C4-2B (cell line): Measurements from ENCODE around the gene PARD3B.

ENCODE experiments used
- H3K27ac ChIP-seq: fragments of 450-650 bp; 2 replicates; pipeline ENCODE4 v1.5.1; 2017
- CTCF ChIP-seq: fragments of 450-650 bp; conservative IDR thresholded peaks from 2 replicates; pipeline ENCODE4 v1.5.1; 2017; ENCODE audit warnings: mild to moderate bottlenecking
- ZFX ChIP-seq: fragments of 450-650 bp; IDR thresholded peaks from 2 replicates; pipeline ENCODE4 v1.6.1; 2017

The PARD3B gene

GRCh38 chr2:205402011-205402410 is 856.7 kb downstream of the PARD3B start:
- no peak overlapping the region for H3K27ac ChIP-seq
- TF ChIP-seq CTCF (no peak), ZFX (no peak)

- TF ChIP-seq ZFX = no peak
- TF ChIP-seq CTCF = no peak
- H3K27ac ChIP-seq = no peak overlapping the region
Observed at GRCh38 chr2:205403244-205403825, 858.1 kb downstream of the PARD3B start.

GRCh38 chr2:205405194-205405593 is 859.9 kb downstream of the PARD3B start:
- H3K27ac ChIP-seq = no peak overlapping the region
- TF ChIP-seq ZFX (no peak), CTCF (no peak)

GRCh38 chr2:205405752-205406151 is 860.5 kb downstream of the PARD3B start:
- no peak for TF ChIP-seq CTCF
- TF ChIP-seq ZFX = no peak
- no peak overlapping the region for H3K27ac ChIP-seq

- H3K27ac ChIP-seq = no peak overlapping the region
- TF ChIP-seq ZFX (no peak), CTCF (no peak)
Observed at GRCh38 chr2:205407984-205408383, 862.7 kb downstream of the PARD3B start.

- no peak for TF ChIP-seq ZFX
- TF ChIP-seq CTCF = no peak
- no peak overlapping the region for H3K27ac ChIP-seq
Observed at GRCh38 chr2:205408696-205409095, 863.4 kb downstream of the PARD3B start.

GRCh38 chr2:205409411-205409810 is 864.1 kb downstream of the PARD3B start:
- H3K27ac ChIP-seq = no peak overlapping the region
- TF ChIP-seq ZFX = no peak
- TF ChIP-seq CTCF = no peak
